GM12878 (cell line): ENCODE results near the gene ZNF546. TPM values are rescaled to one million over a fixed set of nuclear protein-coding genes. Genes with fewer than 3 reads are reported as not detected.
"Not testable (repeated sequence)": the region's sequence is repeated elsewhere in the genome, so short reads cannot be mapped to it uniquely, and the experiment has no call there.

Source experiments
- ATAC-seq: fragments of 200-7000 bp; cut with Tn5 transposase; 3 replicates; pipeline ENCODE4 v1.9.1; 2020; ENCODE audit warnings: mild to moderate bottlenecking, moderate library complexity
- BruUV-seq: library from RNA; stranded (reverse); fragments of 400-500 nt; replicated peaks from 2 replicates; lab custom pipeline; 2021; lab: Mats Ljungman, UMichigan
- CTCF ChIA-PET: fragments of 300-600 bp; sonication (Branson Sonifier 250); formaldehyde crosslinking; extraction: SDS; loops from one replicate; lab custom pipeline; 2021; ENCODE audit warnings: inconsistent platforms; lab: Yijun Ruan, JAX
- POLR2A ChIA-PET: fragments of 350-600 bp; formaldehyde crosslinking; extraction: SDS; loops from one replicate; lab custom pipeline; 2021; ENCODE audit warnings: inconsistent platforms; lab: Charles Lee
- RAD21 ChIA-PET: fragments of 300-600 bp; sonication (Branson Sonifier 250); formaldehyde crosslinking; loops from one replicate; lab custom pipeline; 2023; ENCODE audit warnings: antibody characterized with exemption; ENCODE audit not compliant: unreplicated experiment; lab: Charles Lee
- SMC1A ChIA-PET: fragments of 300-600 bp; sonication (Branson Sonifier 250); formaldehyde crosslinking; loops from one replicate; lab custom pipeline; 2023; ENCODE audit not compliant: unreplicated experiment, uncharacterized antibody; lab: Charles Lee
- DNase-seq: peaks from one replicate; pipeline ENCODE4 v3.0.0-alpha.2; 2011; ENCODE audit warnings: low read depth, low spot score
- FAIRE-seq: peaks from 3 replicates; lab custom pipeline; 2011; peaks lifted over from hg19 to GRCh38; lab: Jason Lieb, UNC
- H2AFZ ChIP-seq: 2 replicates; pipeline ENCODE4 v1.6.0; 2011; ENCODE audit warnings: low read depth, low read length, control low read depth; ENCODE audit not compliant: control insufficient read depth
- H3K27ac ChIP-seq: 2 replicates; pipeline ENCODE4 v1.5.1; 2011; ENCODE audit warnings: control low read depth; ENCODE audit not compliant: control insufficient read depth, insufficient read depth
- H3K27me3 ChIP-seq, 2 experiments: replicated peaks in 1 of 2; 2 replicates each; pipeline versions ENCODE4 v1.6.0 to v1.6.1; 2011; ENCODE audit warnings: low read length in 1 of 2; ENCODE audit not compliant: control insufficient read depth in 2 of 2, insufficient read depth in 2 of 2
- H3K36me3 ChIP-seq, 2 experiments: 2 replicates each; pipeline ENCODE4 v1.5.1; 2011; ENCODE audit warnings: low read length in 1 of 2; ENCODE audit not compliant: control insufficient read depth in 2 of 2, insufficient read depth in 2 of 2
- H3K4me1 ChIP-seq: 2 replicates; pipeline ENCODE4 v1.6.1; 2011; ENCODE audit warnings: mild to moderate bottlenecking, low read length, moderate library complexity, mixed read lengths; ENCODE audit not compliant: control insufficient read depth, insufficient read depth
- H3K4me2 ChIP-seq: 2 replicates; pipeline ENCODE4 v1.6.0; 2011; ENCODE audit warnings: control low read depth; ENCODE audit not compliant: control insufficient read depth, insufficient read depth
- H3K4me3 ChIP-seq: fragments of 200-600 bp; sonication (generic); 2 replicates; pipeline ENCODE4 v1.5.1; 2016
- H3K79me2 ChIP-seq: 2 replicates; pipeline ENCODE4 v1.6.0; 2011; ENCODE audit warnings: low read length; ENCODE audit not compliant: control insufficient read depth, insufficient read depth
- H3K9ac ChIP-seq: 2 replicates; pipeline ENCODE4 v1.8.0; 2011; ENCODE audit warnings: low read length, control low read depth, mixed read lengths; ENCODE audit not compliant: control insufficient read depth, insufficient read depth
- H3K9me3 ChIP-seq: replicated peaks from 3 replicates; pipeline ENCODE4 v1.5.1; 2011; ENCODE audit warnings: mild to moderate bottlenecking, low read length; ENCODE audit not compliant: control insufficient read depth, insufficient read depth
- H4K20me1 ChIP-seq: 2 replicates; pipeline ENCODE4 v1.6.0; 2011; ENCODE audit not compliant: control insufficient read depth, insufficient read depth
- whole genome bisulfite sequencing: methylation state at CpG from one replicate; pipeline ENCODE4 v1.1.6; 2016; ENCODE audit warnings: low lambda C conversion rate; ENCODE audit not compliant: insufficient replicate concordance, insufficient coverage; ENCODE audit errors: missing lambda C conversion rate; 5-methylcytosine and 5-hydroxymethylcytosine counted together
- in situ Hi-C: fragments of 300-500 bp; cut with MboI; formaldehyde crosslinking; loops from 9 replicates; pipeline ENCODE4 v1.14.3; 2018; ENCODE audit warnings: mixed read lengths
- intact Hi-C: fragments of 100-400 bp; cut with micrococcal nuclease; formaldehyde crosslinking; loops from one replicate; pipeline ENCODE4 v1.14.2; 2022; ENCODE audit not compliant: unreplicated experiment
- polyA plus RNA-seq, 11 experiments: library from polyadenylated mRNA; depleted of rRNA in 4 of 11; unstranded in 6 of 11; stranded (reverse) in 5 of 11; fragments of >200 nt; fragmentation: Nextera tagmentation in 4 of 11; fragmentation: Illumina TruSeq in 1 of 11; extraction: Ambion mirVana in 4 of 11; extraction: Trizol in 1 of 11; gene quantifications; 1 replicate in 1 of 11; 2 replicates in 10 of 11; pipeline versions ENCODE4 v1.2.1 to v1.2.3, GENCODE V29; 2011 to 2016; ENCODE audit warnings: inconsistent platforms in 2 of 11, missing spikeins in 2 of 11, low read depth in 1 of 11
- total RNA-seq, 4 experiments: library from RNA; depleted of rRNA in 3 of 4; stranded (reverse); fragments of >200 nt in 3 of 4; fragmentation: Illumina TruSeq in 1 of 4; extraction: Trizol in 1 of 4; gene quantifications; 2 replicates each; pipeline versions ENCODE4 v1.2.1 to v1.2.3, GENCODE V29; 2013 to 2021

ZNF546 gene
- total and polyA plus RNA-seq, 10 of the 15 experiments (the other 5 are each of a cell fraction or from before 2014, with no cell fraction given) = 0.88 to 4.1 (median 2.4) TPM

GRCh38 chr19:39957886-39958285, 39.0 kb upstream of the ZNF546 start:
- POLR2A ChIA-PET = interaction anchor here (5.8 kb wide), 1 partner anchor 15 kb away, joined by 64 read pairs; no protein-coding TSS in a partner anchor
- CTCF ChIA-PET = interaction anchor here (1.1 kb wide), 1 partner anchor 13 kb away, joined by 4 read pairs; the partner anchor contains the start of gene PSMC4
- H3K9ac ChIP-seq, H4K20me1 ChIP-seq, H3K4me2 ChIP-seq, H3K27ac ChIP-seq, FAIRE-seq, H3K9me3 ChIP-seq, H3K27me3 ChIP-seq, DNase-seq, H3K4me1 ChIP-seq, H3K4me3 ChIP-seq, H3K36me3 ChIP-seq, in situ Hi-C loops, BruUV-seq, H3K79me2 ChIP-seq, H2AFZ ChIP-seq, ATAC-seq, intact Hi-C loops: not testable (repeated sequence)
- RAD21 ChIA-PET = interaction anchor here (0.9 to 1.4 kb wide), 2 partner anchors 13 to 16 kb away, joined by 3 to 6 read pairs; partner anchors contain the start of gene PSMC4
- SMC1A ChIA-PET = interaction anchor here (0.7 to 2.1 kb wide), 2 partner anchors 13 kb away, joined by 3 to 9 read pairs; partner anchors contain the start of gene PSMC4
- 69% methylated on average over 5 of the region's 5 CpGs for WGBS

GRCh38 chr19:39958942-39959341, 37.9 kb upstream of the ZNF546 start:
- H3K27me3 ChIP-seq, CTCF ChIA-PET, FAIRE-seq, SMC1A ChIA-PET, H3K4me3 ChIP-seq, intact Hi-C loops, H3K36me3 ChIP-seq, H3K79me2 ChIP-seq, BruUV-seq, H3K9me3 ChIP-seq, H3K27ac ChIP-seq, H3K4me2 ChIP-seq, DNase-seq, RAD21 ChIA-PET, H2AFZ ChIP-seq, ATAC-seq, H4K20me1 ChIP-seq, H3K9ac ChIP-seq, in situ Hi-C loops, H3K4me1 ChIP-seq: not testable (repeated sequence)
- WGBS = 81% methylated on average over 3 of the region's 3 CpGs
- POLR2A ChIA-PET = interaction anchor here (0.6 kb wide), 1 partner anchor 13 kb away, joined by 3 read pairs; no protein-coding TSS in a partner anchor

GRCh38 chr19:39959407-39959806, 37.5 kb upstream of the ZNF546 start:
- CTCF ChIA-PET, H3K4me3 ChIP-seq, RAD21 ChIA-PET, H4K20me1 ChIP-seq, H3K27me3 ChIP-seq, in situ Hi-C loops, DNase-seq, H3K27ac ChIP-seq, H3K4me2 ChIP-seq, H3K36me3 ChIP-seq, H2AFZ ChIP-seq, POLR2A ChIA-PET, intact Hi-C loops, SMC1A ChIA-PET, H3K4me1 ChIP-seq, H3K9me3 ChIP-seq, H3K79me2 ChIP-seq, H3K9ac ChIP-seq, FAIRE-seq, BruUV-seq, ATAC-seq: not testable (repeated sequence)
- WGBS = 75% methylated on average over 10 of the region's 13 CpGs
